GM12878 (cell line): Measurements from ENCODE around the gene KATNIP. TPM values are rescaled to one million over a fixed set of nuclear protein-coding genes. Genes with fewer than 3 reads are reported as not detected.
A peak's percentile ranks its signal among the peaks of the same experiment; 100 is the strongest.

ENCODE experiments used
- ATAC-seq: fragments of 200-7000 bp; cut with Tn5 transposase; 3 replicates; pipeline ENCODE4 v1.9.1; 2020; ENCODE audit warnings: mild to moderate bottlenecking, moderate library complexity
- Bru-seq: library from RNA; stranded (reverse); fragments of 400-500 nt; gene quantifications from one replicate; lab custom pipeline; 2021; lab: Mats Ljungman, UMichigan
- BruChase-seq, 2 experiments: library from RNA; stranded (reverse); fragments of 400-500 nt; gene quantifications; one replicate each; lab custom pipeline; 2021; lab: Mats Ljungman, UMichigan
- BruUV-seq: library from RNA; stranded (reverse); fragments of 400-500 nt; replicated peaks from 2 replicates; lab custom pipeline; 2021; lab: Mats Ljungman, UMichigan
- CTCF ChIA-PET: fragments of 300-600 bp; sonication (Branson Sonifier 250); formaldehyde crosslinking; extraction: SDS; loops from one replicate; lab custom pipeline; 2021; ENCODE audit warnings: inconsistent platforms; lab: Yijun Ruan, JAX
- POLR2A ChIA-PET: fragments of 350-600 bp; formaldehyde crosslinking; extraction: SDS; loops from one replicate; lab custom pipeline; 2021; ENCODE audit warnings: inconsistent platforms; lab: Charles Lee
- RAD21 ChIA-PET: fragments of 300-600 bp; sonication (Branson Sonifier 250); formaldehyde crosslinking; loops from one replicate; lab custom pipeline; 2023; ENCODE audit warnings: antibody characterized with exemption; ENCODE audit not compliant: unreplicated experiment; lab: Charles Lee
- SMC1A ChIA-PET: fragments of 300-600 bp; sonication (Branson Sonifier 250); formaldehyde crosslinking; loops from one replicate; lab custom pipeline; 2023; ENCODE audit not compliant: unreplicated experiment, uncharacterized antibody; lab: Charles Lee
- DNase-seq: peaks from one replicate; pipeline ENCODE4 v3.0.0-alpha.2; 2011; ENCODE audit warnings: low read depth, low spot score
- FAIRE-seq: peaks from 3 replicates; lab custom pipeline; 2011; peaks lifted over from hg19 to GRCh38; lab: Jason Lieb, UNC
- H2AFZ ChIP-seq: 2 replicates; pipeline ENCODE4 v1.6.0; 2011; ENCODE audit warnings: low read depth, low read length, control low read depth; ENCODE audit not compliant: control insufficient read depth
- H3K27ac ChIP-seq: 2 replicates; pipeline ENCODE4 v1.5.1; 2011; ENCODE audit warnings: control low read depth; ENCODE audit not compliant: control insufficient read depth, insufficient read depth
- H3K27me3 ChIP-seq, 2 experiments: replicated peaks in 1 of 2; 2 replicates each; pipeline versions ENCODE4 v1.6.0 to v1.6.1; 2011; ENCODE audit warnings: low read length in 1 of 2; ENCODE audit not compliant: control insufficient read depth in 2 of 2, insufficient read depth in 2 of 2
- H3K36me3 ChIP-seq, 2 experiments: 2 replicates each; pipeline ENCODE4 v1.5.1; 2011; ENCODE audit warnings: low read length in 1 of 2; ENCODE audit not compliant: control insufficient read depth in 2 of 2, insufficient read depth in 2 of 2
- H3K4me1 ChIP-seq: 2 replicates; pipeline ENCODE4 v1.6.1; 2011; ENCODE audit warnings: mild to moderate bottlenecking, low read length, moderate library complexity, mixed read lengths; ENCODE audit not compliant: control insufficient read depth, insufficient read depth
- H3K4me2 ChIP-seq: 2 replicates; pipeline ENCODE4 v1.6.0; 2011; ENCODE audit warnings: control low read depth; ENCODE audit not compliant: control insufficient read depth, insufficient read depth
- H3K4me3 ChIP-seq: fragments of 200-600 bp; sonication (generic); 2 replicates; pipeline ENCODE4 v1.5.1; 2016
- H3K79me2 ChIP-seq: 2 replicates; pipeline ENCODE4 v1.6.0; 2011; ENCODE audit warnings: low read length; ENCODE audit not compliant: control insufficient read depth, insufficient read depth
- H3K9ac ChIP-seq: 2 replicates; pipeline ENCODE4 v1.8.0; 2011; ENCODE audit warnings: low read length, control low read depth, mixed read lengths; ENCODE audit not compliant: control insufficient read depth, insufficient read depth
- H3K9me3 ChIP-seq: replicated peaks from 3 replicates; pipeline ENCODE4 v1.5.1; 2011; ENCODE audit warnings: mild to moderate bottlenecking, low read length; ENCODE audit not compliant: control insufficient read depth, insufficient read depth
- H4K20me1 ChIP-seq: 2 replicates; pipeline ENCODE4 v1.6.0; 2011; ENCODE audit not compliant: control insufficient read depth, insufficient read depth
- ATF3 ChIP-seq: IDR thresholded peaks from 2 replicates; pipeline ENCODE4 v1.6.1; 2011; ENCODE audit warnings: low read depth, mild to moderate bottlenecking, low read length, moderate library complexity, borderline replicate concordance; ENCODE audit errors: extremely low read depth
- BRCA1 ChIP-seq: IDR thresholded peaks from 2 replicates; pipeline ENCODE4 v1.6.1; 2011; ENCODE audit warnings: low read depth, low read length, improper control_type of control experiment
- CEBPZ ChIP-seq: fragments of 150-350 bp; IDR thresholded peaks from 2 replicates; pipeline ENCODE4 v1.6.1; 2016; ENCODE audit warnings: low read depth, low read length
- E4F1 ChIP-seq: fragments of 450-650 bp; IDR thresholded peaks from 2 replicates; pipeline ENCODE4 v1.6.1; 2018; ENCODE audit warnings: borderline replicate concordance, mild to moderate bottlenecking; ENCODE audit not compliant: partially characterized antibody
- HDAC2 ChIP-seq: fragments of 200-600 bp; sonication (generic); IDR thresholded peaks from 2 replicates; pipeline ENCODE4 v1.6.1; 2017
- POU2F2 ChIP-seq: IDR thresholded peaks from 3 replicates; pipeline ENCODE4 v1.6.1; 2011; ENCODE audit warnings: low read depth, mild to moderate bottlenecking, low read length, borderline replicate concordance
- RELA ChIP-seq: fragments of 450-650 bp; IDR thresholded peaks from 2 replicates; pipeline ENCODE4 v1.8.0; 2014; ENCODE audit warnings: borderline replicate concordance; ENCODE audit not compliant: partially characterized antibody
- STAT1 ChIP-seq: fragments of 450-650 bp; conservative IDR thresholded peaks from 2 replicates; pipeline ENCODE4 v1.6.1; 2014; ENCODE audit warnings: antibody characterized with exemption, mild to moderate bottlenecking
- SUZ12 ChIP-seq: fragments of 200-600 bp; sonication (generic); IDR thresholded peaks from one replicate; pipeline ENCODE4 v1.6.1; 2018; ENCODE audit warnings: antibody characterized with exemption, mild to moderate bottlenecking; ENCODE audit not compliant: unreplicated experiment
- TARDBP ChIP-seq: IDR thresholded peaks from 2 replicates; pipeline ENCODE4 v1.6.1; 2016; ENCODE audit warnings: borderline replicate concordance
- ZNF207 ChIP-seq: fragments of 450-650 bp; IDR thresholded peaks from 2 replicates; pipeline ENCODE4 v1.6.1; 2014; ENCODE audit warnings: antibody characterized with exemption, mild to moderate bottlenecking, borderline replicate concordance
- WGBS: methylation state at CpG from one replicate; pipeline ENCODE4 v1.1.6; 2016; ENCODE audit warnings: low lambda C conversion rate; ENCODE audit not compliant: insufficient replicate concordance, insufficient coverage; ENCODE audit errors: missing lambda C conversion rate; 5-methylcytosine and 5-hydroxymethylcytosine counted together
- in situ Hi-C: fragments of 300-500 bp; cut with MboI; formaldehyde crosslinking; loops from 9 replicates; pipeline ENCODE4 v1.14.3; 2018; ENCODE audit warnings: mixed read lengths
- intact Hi-C: fragments of 100-400 bp; cut with micrococcal nuclease; formaldehyde crosslinking; loops from one replicate; pipeline ENCODE4 v1.14.2; 2022; ENCODE audit not compliant: unreplicated experiment
- long read RNA-seq, 2 experiments: library from polyadenylated mRNA; unstranded; transcript quantifications; one replicate each; pipeline ENCODE4 v2.0.0, GENCODE V29; 2019 to 2020
- polyA minus RNA-seq, 3 experiments: library from RNA; depleted of rRNA, polyadenylated mRNA; stranded (reverse); fragments of >200 nt; gene quantifications; 2 replicates each; pipeline ENCODE4 v1.2.3, GENCODE V29; 2011
- polyA plus RNA-seq, 11 experiments: library from polyadenylated mRNA; depleted of rRNA in 4 of 11; unstranded in 6 of 11; stranded (reverse) in 5 of 11; fragments of >200 nt; fragmentation: Nextera tagmentation in 4 of 11; fragmentation: Illumina TruSeq in 1 of 11; extraction: Ambion mirVana in 4 of 11; extraction: Trizol in 1 of 11; gene quantifications; 1 replicate in 1 of 11; 2 replicates in 10 of 11; pipeline versions ENCODE4 v1.2.1 to v1.2.3, GENCODE V29; 2011 to 2016; ENCODE audit warnings: inconsistent platforms in 2 of 11, missing spikeins in 2 of 11, low read depth in 1 of 11
- total RNA-seq, 4 experiments: library from RNA; depleted of rRNA in 3 of 4; stranded (reverse); fragments of >200 nt in 3 of 4; fragmentation: Illumina TruSeq in 1 of 4; extraction: Trizol in 1 of 4; gene quantifications; 2 replicates each; pipeline versions ENCODE4 v1.2.1 to v1.2.3, GENCODE V29; 2013 to 2021

Gene KATNIP
- 52.2 and 56.3 TPM in 2 replicates for total RNA-seq (2013; cell fraction: nucleolus; rRNA removed)
- total RNA-seq (2014; rRNA removed) (8.0 and 8.2 TPM in 2 replicates), total RNA-seq (2014; rRNA removed; fragmentation: Illumina TruSeq; extraction: Trizol) (8.2 and 9.7 TPM in 2 replicates), total RNA-seq (2021) (9.7 and 13.8 TPM in 2 replicates), polyA plus RNA-seq (2011; rRNA removed) (6.6 and 9.6 TPM in 2 replicates), polyA plus RNA-seq (2014; fragmentation: Illumina TruSeq; extraction: Trizol) (9.7 and 11.4 TPM in 2 replicates), polyA plus RNA-seq (2014; fragmentation: Nextera tagmentation; extraction: Ambion mirVana) (1 to 10 TPM; 1.6 to 2.5 TPM), polyA plus RNA-seq (2014; rRNA removed) (7.2 and 9.0 TPM in 2 replicates), polyA plus RNA-seq (2016; fragmentation: Nextera tagmentation; extraction: Ambion mirVana) (10 to 100 TPM in 1 of 2 experiments, 1 to 10 TPM in 1; 8.6 to 10.7 TPM), polyA minus RNA-seq (2011; rRNA and poly(A)+ RNA removed) (19.4 and 20.6 TPM in 2 replicates), Bru-seq, nascent RNA (percentile 52 among the genes with signal in this experiment), BruChase-seq, experiment 1, labeled RNA remaining after a 6-hour chase (percentile 61 among the genes with signal in this experiment), BruChase-seq, experiment 2, labeled RNA remaining after a 2-hour chase (percentile 58 among the genes with signal in this experiment)
- 3.0 TPM for polyA plus RNA-seq (2011; ENCODE audit: low read depth)
- polyA plus RNA-seq (2011; cell fraction: cytosol; rRNA removed) = 8.3 and 11.1 TPM in 2 replicates
- polyA plus RNA-seq (2011; cell fraction: nucleus; rRNA removed) = 47.8 and 54.0 TPM in 2 replicates
- 5.5 and 7.5 TPM in 2 replicates for polyA plus RNA-seq (2012)
- 2.7 and 4.6 TPM in 2 replicates for polyA minus RNA-seq (2011; cell fraction: cytosol; rRNA and poly(A)+ RNA removed)
- polyA minus RNA-seq (2011; cell fraction: nucleus; rRNA and poly(A)+ RNA removed) = 16.0 and 32.2 TPM in 2 replicates
- long read RNA-seq, experiment 1, partial matches to known transcripts = 0 of 2 reads
- long read RNA-seq, experiment 1, other reads (novel, unspliced or antisense) = 2 of 2 reads
- long read RNA-seq, experiment 2, partial matches to known transcripts = 2 of 7 reads
- long read RNA-seq, experiment 2, other reads (novel, unspliced or antisense) = 5 of 7 reads

GRCh38 chr16:27549746-27550581 is at the start of gene KATNIP, which contains the start of gene GTF3C1:
Gene KATNIP (plus strand): TSS chr16:27550144. CDS start chr16:27550171, 27 bp downstream.
Gene GTF3C1 (minus strand): TSS chr16:27549913. CDS start chr16:27549890, 23 bp downstream.
- CTCF ChIA-PET = interaction anchor here (0.9 to 1.8 kb wide), 4 partner anchors 15 to 89 kb away, joined by 3 to 8 read pairs (median 4); no protein-coding TSS in a partner anchor
- BruUV-seq = no TSS peak
- H3K4me3 ChIP-seq = peak within 1 kb of the TSS; percentile 99
- TF ChIP-seq SUZ12 (no peak), HDAC2 (no peak), E4F1 (peak; percentile 64), STAT1 (0 out of 2 replicates have a peak, but pooled peaks have one; percentile 28), TARDBP (no peak), ATF3 (no peak), RELA (peak; percentile 32), CEBPZ (0 out of 2 replicates have a peak, but pooled peaks have one; percentile 10), BRCA1 (peak; percentile 18; the same call in 1 of the 2 replicates), POU2F2 (no peak; the same call in 2 of the 3 replicates), ZNF207 (no peak)

More at GRCh38 chr16:27549746-27550581, at the start of gene KATNIP, which contains the start of gene GTF3C1:
- peak; percentile 97 for ATAC-seq
- DNase-seq = peak; percentile 90
- Histone ChIP-seq H3K4me1 (peaks cover 23% of the 10 kb centered on the region), H4K20me1 (no peaks in the 10 kb centered on the region), H3K79me2 (peaks cover 30% of the 10 kb centered on the region), H3K9ac (peak within 1 kb of the TSS; percentile 76), H2AFZ (peak within 1 kb of the TSS; percentile 99), H3K9me3 (no peaks in the 10 kb centered on the region), H3K36me3 (no peaks in the 10 kb centered on the region; a peak in 1 of 4 replicates), H3K27me3 (no peaks in the 10 kb centered on the region), H3K4me2 (peak within 1 kb of the TSS; percentile 96), H3K27ac (peak within 1 kb of the TSS; percentile 49)
- under 1% methylated on average over 58 of the region's 59 CpGs for WGBS
- FAIRE-seq = peak; percentile 96
- ChIA-PET POLR2A (interaction anchor here (0.6 to 1.3 kb wide), 5 partner anchors 9 to 1297 kb away, joined by 3 to 4 read pairs (median 3); no protein-coding TSS in a partner anchor), RAD21 (interaction anchor here (1.0 to 1.4 kb wide), 2 partner anchors 90 to 99 kb away, joined by 3 to 4 read pairs; no protein-coding TSS in a partner anchor), SMC1A (interaction anchor here (0.7 to 1.6 kb wide), 4 partner anchors 9 to 90 kb away, joined by 3 to 5 read pairs (median 4); no protein-coding TSS in a partner anchor)
- intact Hi-C loops = no loop called here
- in situ Hi-C loops = no loop called here
